HG03565 (cell line): ENCODE results near the gene GTF2F1.
"Not testable (repeated sequence)": the region's sequence is repeated elsewhere in the genome, so short reads cannot be mapped to it uniquely, and the experiment has no call there.

Source experiments
- ATAC-seq: cut with Tn5 transposase; IDR thresholded peaks from one replicate; pipeline ENCODE4 v1.9.1; 2021; ENCODE audit warnings: mild to moderate bottlenecking, moderate library complexity; ENCODE audit not compliant: unreplicated experiment

Gene GTF2F1

GRCh38 chr19:6393074-6393982 lies at the start of gene GTF2F1:
Gene GTF2F1 (minus strand): TSS chr19:6393164. CDS start chr19:6392995, 169 bp downstream.
- peak; percentile 54 for ATAC-seq

GRCh38 chr19:6442087-6442688 lies 49.2 kb upstream of the GTF2F1 start:
- no peak for ATAC-seq

- ATAC-seq: no peak
Observed at GRCh38 chr19:6440905-6441304, 47.9 kb upstream of the GTF2F1 start.

DNA sequence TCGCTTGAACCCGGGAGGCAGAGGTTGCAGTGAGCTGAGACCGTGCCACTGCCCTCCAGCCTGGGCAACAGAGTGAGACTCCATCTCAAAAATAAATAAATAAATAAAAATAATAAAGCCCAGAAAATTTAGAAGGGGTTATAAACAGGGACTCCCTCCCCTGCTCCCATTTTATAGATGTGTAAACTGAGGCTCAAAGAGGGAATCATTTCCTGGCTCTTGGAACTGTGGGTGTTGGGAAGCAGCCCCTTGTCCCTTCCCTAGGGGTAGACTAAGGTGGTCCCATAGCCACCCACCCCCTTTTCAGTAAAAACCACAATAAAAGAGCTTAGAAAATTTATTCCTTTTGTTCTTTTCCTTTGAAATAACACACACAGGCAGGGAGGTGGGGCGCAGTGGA lies 46.8 kb upstream of the GTF2F1 start:
- ATAC-seq: no peak

- ATAC-seq: no peak
Observed at GRCh38 chr19:6433663-6434062, 40.7 kb upstream of the GTF2F1 start, which contains the start of gene SLC25A41. Gene SLC25A41 (minus strand): TSS chr19:6433763. CDS start chr19:6433693, 70 bp downstream.

DNA sequence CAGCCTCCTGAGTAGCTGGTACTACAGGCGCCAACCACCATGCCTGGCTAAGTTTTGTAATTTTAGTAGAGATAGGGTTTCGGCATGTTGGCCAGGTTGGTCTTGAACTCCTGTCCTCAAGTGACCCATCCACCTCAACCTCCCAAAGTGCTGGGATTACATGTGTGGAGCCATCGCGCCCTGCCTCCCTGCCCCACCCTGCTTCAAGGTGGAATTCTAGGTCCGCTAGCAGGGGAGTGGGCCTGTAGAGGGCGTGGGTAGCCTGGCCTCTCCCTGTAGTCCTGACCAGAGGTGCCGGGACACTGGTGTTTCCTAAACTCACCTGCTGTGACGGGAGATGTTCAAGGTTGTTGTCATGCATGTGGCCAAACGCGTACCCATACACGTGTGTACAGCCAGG lies 40.2 kb upstream of the GTF2F1 start:
- ATAC-seq: no peak

- no peak for ATAC-seq
Observed at GRCh38 chr19:6431891-6432290, 38.9 kb upstream of the GTF2F1 start.

- ATAC-seq: no peak
Observed at GRCh38 chr19:6429419-6430221, 36.7 kb upstream of the GTF2F1 start.

DNA sequence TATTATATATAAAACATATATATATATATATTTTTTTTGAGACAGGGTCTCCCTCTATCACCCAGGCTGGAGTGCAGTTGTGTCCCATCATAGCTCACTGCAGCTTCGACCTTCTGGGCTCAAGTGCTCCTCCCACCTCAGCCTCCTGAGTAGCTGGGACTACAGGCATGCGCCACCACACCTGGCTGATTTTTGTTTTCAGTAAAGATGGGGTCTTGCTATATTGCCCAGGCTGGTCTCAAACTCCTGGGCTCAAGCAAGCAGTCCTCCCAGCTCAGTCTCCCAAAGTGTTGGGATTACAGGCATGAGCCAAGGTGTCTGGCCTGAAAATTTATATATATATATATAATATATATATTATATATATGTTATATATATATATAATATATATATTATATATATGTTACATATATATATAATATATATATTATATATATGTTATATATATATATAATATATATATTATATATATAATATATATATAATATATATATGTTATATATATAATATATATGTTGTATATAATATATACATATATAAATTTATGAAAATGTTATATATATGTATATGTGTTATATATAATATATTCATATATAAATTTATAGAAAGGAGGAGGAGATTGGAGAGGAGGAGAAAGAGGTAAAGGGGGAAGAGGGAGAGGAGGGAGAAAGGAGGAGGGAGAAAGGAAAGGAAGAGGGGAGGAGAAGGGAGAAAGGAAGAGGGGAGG lies 35.9 kb upstream of the GTF2F1 start:
- not testable (repeated sequence) for ATAC-seq

DNA sequence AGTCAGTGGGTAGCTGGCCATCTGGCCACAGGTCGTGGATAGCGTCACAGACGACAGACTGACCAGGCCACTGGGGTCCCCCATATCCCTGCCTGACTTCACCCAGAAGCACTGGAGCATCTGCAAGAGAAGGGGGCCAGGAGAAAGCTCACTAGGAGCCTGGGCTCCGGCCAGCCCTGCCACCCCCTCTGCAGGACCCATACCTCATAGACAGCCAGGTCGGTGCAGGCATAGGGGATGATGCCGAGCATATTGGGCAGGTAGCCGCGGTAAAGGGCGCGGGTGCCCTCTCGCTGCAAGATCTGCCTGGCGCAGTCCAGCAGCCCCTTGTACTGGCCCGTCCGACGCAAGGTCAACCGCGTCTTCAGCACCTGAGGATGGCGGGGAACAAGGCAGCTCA lies 34.2 kb upstream of the GTF2F1 start:
- no peak for ATAC-seq

DNA sequence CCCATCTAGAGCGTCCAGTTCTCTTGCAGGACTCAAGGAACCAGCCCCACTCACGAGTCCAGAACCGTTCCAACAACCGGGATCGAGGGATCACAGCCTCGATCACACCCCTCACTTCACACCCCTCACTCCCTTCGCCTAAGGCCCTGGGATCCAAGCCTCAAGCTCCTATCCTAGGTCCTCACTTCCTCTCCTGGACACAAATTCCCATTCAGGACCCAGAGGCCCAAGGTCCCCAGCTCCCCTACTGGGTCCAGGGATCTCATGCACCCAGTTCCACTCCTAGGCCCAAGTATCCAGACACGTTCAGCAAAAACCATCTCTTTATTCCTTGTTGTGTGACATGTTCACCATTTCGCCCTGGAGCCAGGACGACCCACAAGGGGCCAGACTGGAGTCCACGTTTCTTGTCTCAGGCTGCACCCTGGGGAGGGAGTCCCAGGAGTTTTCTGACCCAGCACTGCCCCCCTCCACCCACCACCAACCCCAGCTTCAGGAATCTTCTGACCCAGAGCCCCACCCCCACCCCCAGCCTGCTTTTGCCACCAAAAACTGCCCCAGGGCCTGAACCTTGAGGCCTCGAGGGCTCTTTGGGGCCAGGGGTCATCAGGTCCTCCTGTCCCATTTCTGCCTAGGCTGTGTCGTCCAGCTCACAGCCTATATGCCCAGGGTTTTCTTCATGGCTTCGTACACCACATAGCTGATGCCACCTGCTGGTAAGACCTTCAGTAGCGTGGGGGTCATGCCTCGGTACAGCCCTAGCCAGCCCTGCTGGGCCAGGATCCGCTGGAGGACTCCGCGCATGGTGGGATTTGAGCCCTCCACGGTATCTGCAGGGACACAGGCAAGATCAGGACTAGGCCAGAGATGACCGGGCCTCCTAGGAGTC lies 33.0 kb upstream of the GTF2F1 start:
- ATAC-seq: no peak

DNA sequence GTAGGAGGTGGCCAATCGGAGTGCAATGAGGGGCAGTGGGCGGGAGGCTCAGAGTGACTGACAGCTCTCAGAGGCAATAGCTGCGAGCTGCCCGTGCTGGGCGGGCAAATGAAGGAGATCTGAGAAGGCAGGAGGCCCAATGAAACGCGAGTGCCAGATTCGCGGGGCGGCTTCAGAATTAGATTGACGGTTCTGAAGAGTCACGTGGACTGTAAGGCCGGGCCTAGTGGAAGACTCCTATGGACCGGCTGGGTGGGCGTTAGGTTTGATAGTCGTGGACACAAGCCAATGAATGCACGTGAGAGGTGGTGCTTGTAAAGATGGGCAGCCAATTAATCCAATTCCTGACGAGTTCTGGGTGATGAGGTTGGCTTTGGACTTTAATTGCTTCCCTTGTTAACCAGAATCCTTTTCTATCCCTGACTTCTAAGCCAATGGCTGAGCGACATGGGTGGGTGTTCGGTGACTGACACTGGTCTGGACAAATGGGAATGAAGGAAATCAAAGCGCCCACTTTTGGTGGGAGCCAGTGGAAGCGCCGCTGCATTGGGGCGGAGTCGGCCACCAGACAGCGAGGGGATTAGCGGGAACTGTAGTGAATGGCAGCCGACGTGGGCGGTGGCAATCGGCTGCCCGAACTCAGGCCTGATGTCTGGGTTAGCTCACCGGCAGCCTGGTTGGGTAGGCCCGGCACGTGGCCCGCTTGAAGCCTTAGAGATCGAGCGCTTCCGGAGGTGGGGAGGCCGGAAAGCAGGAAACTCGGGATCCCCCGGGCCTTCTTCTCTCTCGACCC lies 32.2 kb upstream of the GTF2F1 start:
- ATAC-seq: peak; percentile 77

- ATAC-seq: no peak
Observed at GRCh38 chr19:6424195-6424938, 31.4 kb upstream of the GTF2F1 start, which contains the start of gene KHSRP. Gene KHSRP (minus strand): TSS chr19:6424811. CDS start chr19:6424701, 110 bp downstream.

- no peak for ATAC-seq
Observed at GRCh38 chr19:6423499-6424194, 30.7 kb upstream of the GTF2F1 start.

GRCh38 chr19:6421075-6422014 lies 28.4 kb upstream of the GTF2F1 start:
- ATAC-seq: no peak

DNA sequence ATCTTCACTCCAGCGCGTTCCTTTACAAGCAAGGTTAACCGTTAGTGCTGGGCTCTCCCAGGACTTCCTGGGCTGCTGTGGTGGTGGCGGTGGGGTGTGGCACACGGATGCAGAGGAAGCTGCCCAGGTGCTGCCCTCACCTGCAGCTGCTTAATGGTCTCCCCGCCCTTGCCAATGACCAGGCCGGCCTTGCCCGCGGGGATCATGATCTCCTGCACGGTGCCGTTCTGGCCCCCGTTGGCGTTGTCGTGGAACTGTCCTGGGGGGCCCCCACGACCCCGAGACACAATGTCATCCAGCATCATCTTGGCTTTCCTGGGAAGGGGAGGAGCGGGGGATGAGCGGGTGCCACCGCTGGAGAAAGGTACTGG lies 25.6 kb upstream of the GTF2F1 start:
- no peak for ATAC-seq
